IMR-90 (cell line): Measurements from ENCODE around the gene ABHD3.

Experiments
- CHD1 ChIP-seq: IDR thresholded peaks from 2 replicates; pipeline ENCODE4 v1.6.1; 2012; ENCODE audit warnings: low read depth, low read length, improper control_type of control experiment
- CTCF ChIP-seq: conservative IDR thresholded peaks from 2 replicates; pipeline ENCODE4 v1.5.1; 2012; ENCODE audit warnings: mild to moderate bottlenecking, low read depth, low read length, improper control_type of control experiment
- ELK1 ChIP-seq: fragments of 150-350 bp; IDR thresholded peaks from 2 replicates; pipeline ENCODE4 v1.6.1; 2016; ENCODE audit warnings: low read depth, mild to moderate bottlenecking, low read length, moderate library complexity, borderline replicate concordance
- POLR2A ChIP-seq: IDR thresholded peaks from 2 replicates; pipeline ENCODE4 v1.6.1; 2012; ENCODE audit warnings: mild to moderate bottlenecking, low read depth, low read length

- TF ChIP-seq CHD1 (no peak), ELK1 (no peak), CTCF (no peak), POLR2A (no peak)
Observed at GRCh38 chr18:21669736-21670285, 34.8 kb downstream of the ABHD3 start.
